HAP-1 (cell line): ENCODE data around the gene VTCN1.
A peak's percentile ranks its signal among the peaks of the same experiment; 100 is the strongest.

ENCODE experiments used
- DNase-seq, 2 experiments: peaks; one replicate each; pipeline ENCODE4 v3.0.0-alpha.2; 2016 to 2020; ENCODE audit warnings: low spot score in 2 of 2
- H3K27me3 ChIP-seq: fragments of 250-450 bp; sonication (Bioruptor Pico); 2 replicates; pipeline ENCODE4 v1.5.1; 2020; ENCODE audit warnings: low read depth, mild to moderate bottlenecking, moderate library complexity
- H3K36me3 ChIP-seq: fragments of 250-450 bp; sonication (Bioruptor Pico); replicated peaks from 2 replicates; pipeline ENCODE4 v1.5.1; 2020; ENCODE audit warnings: mild to moderate bottlenecking
- H3K4me1 ChIP-seq: fragments of 250-450 bp; sonication (Bioruptor Pico); 2 replicates; pipeline ENCODE4 v1.5.1; 2020; ENCODE audit warnings: mild to moderate bottlenecking
- H3K4me3 ChIP-seq: fragments of 250-450 bp; sonication (Bioruptor Pico); 2 replicates; pipeline ENCODE4 v1.5.1; 2020; ENCODE audit warnings: mild to moderate bottlenecking, moderate library complexity
- H3K9me3 ChIP-seq: fragments of 250-450 bp; sonication (Bioruptor Pico); 2 replicates; pipeline ENCODE4 v1.5.1; 2020; ENCODE audit warnings: mild to moderate bottlenecking, moderate library complexity
- in situ Hi-C: fragments of 300-500 bp; cut with MboI; formaldehyde crosslinking; loops from 3 replicates; pipeline ENCODE4 v1.14.3; 2020; ENCODE audit warnings: low sequenced_read_pairs, inconsistent platforms, mixed read lengths

VTCN1 gene

DNA sequence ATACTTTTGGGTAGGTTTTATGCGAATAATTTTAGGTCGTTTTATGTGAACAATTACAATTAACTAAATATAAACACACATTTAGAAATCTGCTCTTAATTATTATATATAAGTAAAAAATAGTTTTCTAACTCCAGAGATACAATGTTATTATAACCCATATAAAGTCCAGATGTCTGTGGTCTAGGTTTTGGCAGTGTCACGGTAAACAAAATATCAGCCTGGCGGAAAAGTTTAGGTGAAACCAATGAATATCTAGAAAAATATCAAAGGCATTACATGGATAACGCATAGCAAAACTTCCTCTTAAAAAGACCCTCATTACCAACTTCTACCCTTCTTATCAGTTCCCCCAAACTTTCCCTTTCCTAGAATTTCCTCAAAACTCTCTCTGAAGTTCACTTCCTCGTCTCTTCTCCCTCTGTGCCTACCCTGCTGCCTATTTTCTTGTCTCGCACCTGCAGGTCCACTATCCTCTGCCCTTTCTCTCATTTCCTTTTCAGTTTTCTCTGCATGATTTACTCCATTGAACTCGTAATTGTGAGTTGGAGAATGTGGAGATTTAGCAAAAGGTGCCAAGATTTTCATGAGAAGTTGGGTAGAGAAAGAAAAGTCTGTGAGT is 21.8 kb downstream of the VTCN1 start:
- Histone ChIP-seq H3K4me1 (no peaks in the 10 kb centered on the region), H3K27me3 (0 out of 2 replicates have a peak, but pooled peaks cover 4% of the 10 kb centered on the region), H3K36me3 (no peaks in the 10 kb centered on the region), H3K4me3 (no peak overlapping the region), H3K9me3 (no peaks in the 10 kb centered on the region)
- DNase-seq: no peak
- in situ Hi-C loops: no loop called here

DNA sequence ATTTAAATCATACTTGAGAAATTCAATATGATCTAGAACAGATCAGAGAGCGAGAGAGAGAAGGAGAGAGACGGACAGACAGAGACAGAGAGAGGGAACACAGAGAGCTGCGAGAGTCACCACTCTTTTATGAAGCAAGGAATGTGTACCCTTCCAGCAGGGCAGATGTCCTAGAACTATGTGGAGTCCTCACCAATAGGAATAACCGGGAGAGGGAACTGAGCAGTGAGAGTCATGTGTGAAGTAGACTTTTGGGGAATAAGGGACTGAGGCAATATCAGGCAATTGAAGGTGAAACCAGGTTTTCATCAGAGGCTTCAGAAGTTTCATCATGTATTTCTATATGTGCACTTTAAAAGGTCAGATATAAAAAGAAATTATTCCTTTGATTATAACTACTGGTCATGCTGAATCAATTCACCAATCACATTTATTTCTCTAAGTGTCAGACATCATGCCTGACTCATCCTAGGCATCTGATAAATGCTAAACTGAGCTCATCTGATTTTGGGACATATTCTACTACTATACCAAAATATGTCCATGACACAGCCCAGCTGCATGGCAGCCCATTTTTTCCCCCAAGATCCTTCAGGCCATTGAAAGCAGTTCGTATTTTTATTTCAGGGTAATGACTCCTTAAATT is 22.4 kb downstream of the VTCN1 start:
- Histone ChIP-seq H3K9me3 (no peaks in the 10 kb centered on the region), H3K36me3 (no peaks in the 10 kb centered on the region), H3K4me3 (no peak overlapping the region), H3K27me3 (0 out of 2 replicates have a peak, but pooled peaks cover 4% of the 10 kb centered on the region), H3K4me1 (no peaks in the 10 kb centered on the region)
- DNase-seq: no peak
- in situ Hi-C loops: no loop called here

DNA sequence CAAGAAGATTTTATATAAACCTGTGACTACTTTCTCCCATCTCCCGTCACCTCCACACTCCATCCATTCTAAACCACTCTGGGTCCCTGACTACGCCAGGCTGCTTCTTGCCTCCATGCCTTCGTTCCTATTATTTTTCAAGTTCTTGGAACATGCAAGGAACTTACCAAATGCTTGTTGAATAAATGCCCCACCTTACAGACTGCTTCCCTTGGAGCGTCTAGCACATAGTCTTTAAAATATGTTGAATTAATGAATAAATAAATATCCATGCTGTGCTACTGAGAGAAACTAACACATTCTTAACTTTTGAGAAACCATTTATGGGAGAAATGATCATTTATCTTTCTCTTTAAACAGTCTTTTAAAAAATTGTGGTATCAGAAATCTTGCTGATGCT is 27.6 kb downstream of the VTCN1 start:
- no peaks in the 10 kb centered on the region for H3K27me3 ChIP-seq
- peaks cover 12% of the 10 kb centered on the region for H3K4me1 ChIP-seq
- H3K9me3 ChIP-seq: no peaks in the 10 kb centered on the region
- DNase-seq: no peak
- H3K4me3 ChIP-seq: no peak overlapping the region
- in situ Hi-C loops: no loop called here
- H3K36me3 ChIP-seq: no peaks in the 10 kb centered on the region

DNA sequence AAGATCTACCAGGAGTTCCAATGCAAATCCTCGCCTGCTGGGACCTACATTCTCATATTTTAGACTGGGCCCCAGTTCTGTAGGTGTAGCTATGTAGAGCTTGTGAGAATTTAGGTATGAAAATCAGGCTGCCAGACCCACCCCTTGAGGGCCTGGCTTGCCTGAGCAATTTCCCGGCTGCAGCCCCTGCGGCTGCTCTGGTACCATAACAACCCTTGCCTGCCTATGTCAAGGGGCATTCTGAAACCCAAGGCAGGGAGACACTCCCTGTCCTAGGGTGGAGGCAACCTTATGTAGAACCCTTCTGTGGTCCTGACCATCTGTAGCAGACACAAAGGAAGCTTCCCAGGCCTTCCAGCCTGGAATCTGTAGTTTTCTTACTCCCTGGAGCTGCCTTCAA is 28.4 kb downstream of the VTCN1 start:
- DNase-seq: no peak
- no peak overlapping the region for H3K4me3 ChIP-seq
- in situ Hi-C loops: no loop called here
- no peaks in the 10 kb centered on the region for H3K36me3 ChIP-seq
- no peaks in the 10 kb centered on the region for H3K27me3 ChIP-seq
- H3K4me1 ChIP-seq: peaks cover 12% of the 10 kb centered on the region
- no peaks in the 10 kb centered on the region for H3K9me3 ChIP-seq

DNA sequence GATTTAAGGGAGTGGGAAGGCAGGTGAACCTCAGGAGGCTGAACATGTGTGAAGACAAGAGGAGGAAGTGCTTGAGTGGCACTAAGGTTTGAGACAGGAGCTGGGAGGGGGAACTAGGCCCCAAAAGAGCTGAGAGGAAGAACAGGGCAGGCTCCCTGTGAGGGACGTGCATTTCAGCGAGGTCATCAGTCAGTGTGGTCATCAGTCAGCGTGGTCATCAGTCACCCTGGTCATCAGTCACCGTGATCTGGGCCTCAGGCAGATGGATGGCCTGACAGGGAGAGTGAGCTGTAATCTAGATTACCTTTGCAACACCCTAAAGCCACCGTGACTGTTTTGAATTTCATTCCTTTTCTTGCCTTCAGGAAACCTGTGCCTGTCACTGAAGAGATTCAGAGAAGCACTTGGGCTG is 29.1 kb downstream of the VTCN1 start:
- in situ Hi-C loops: no loop called here
- Histone ChIP-seq H3K4me1 (peaks cover 12% of the 10 kb centered on the region), H3K9me3 (no peaks in the 10 kb centered on the region), H3K27me3 (no peaks in the 10 kb centered on the region), H3K4me3 (no peak overlapping the region), H3K36me3 (no peaks in the 10 kb centered on the region)
- no peak for DNase-seq

DNA sequence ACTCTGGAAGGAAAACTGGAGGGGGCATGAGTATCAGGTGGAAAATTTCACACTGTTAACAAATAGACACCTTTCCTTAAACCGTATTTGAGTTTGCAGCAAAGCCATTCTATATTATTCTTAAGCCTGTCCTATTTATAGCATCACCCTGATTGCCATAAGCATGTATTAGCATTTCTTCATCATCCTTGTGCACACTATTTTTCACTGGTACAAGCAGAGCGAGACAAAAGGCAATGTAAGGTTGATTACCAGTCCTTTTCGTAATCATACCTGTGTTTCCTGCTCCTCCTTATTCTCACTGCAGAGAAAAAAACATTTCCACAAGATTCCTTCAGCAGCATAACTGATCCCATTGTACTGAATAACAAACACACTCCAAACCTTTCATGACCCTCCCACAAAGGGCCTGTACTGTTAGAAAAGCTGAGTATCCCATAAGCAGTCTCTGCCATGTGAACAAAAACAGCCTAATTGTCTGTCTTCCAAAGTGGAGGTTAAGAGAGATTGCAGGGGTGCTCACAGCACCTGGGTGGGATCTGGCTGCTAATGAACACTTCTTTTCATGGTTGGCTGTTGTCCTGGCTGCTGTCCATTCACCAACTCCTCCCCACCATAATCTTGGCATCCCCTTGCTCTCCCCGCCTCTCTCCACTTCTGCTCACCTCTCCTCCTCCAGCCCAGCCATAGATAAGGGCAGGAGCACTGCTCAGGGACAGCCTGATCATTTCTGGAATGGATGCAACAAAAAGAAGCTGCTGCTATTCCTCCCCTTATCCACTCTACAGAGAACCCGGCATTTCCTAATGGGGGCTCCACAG is 30.4 kb downstream of the VTCN1 start:
- no peak for DNase-seq
- in situ Hi-C loops: no loop called here

DNA sequence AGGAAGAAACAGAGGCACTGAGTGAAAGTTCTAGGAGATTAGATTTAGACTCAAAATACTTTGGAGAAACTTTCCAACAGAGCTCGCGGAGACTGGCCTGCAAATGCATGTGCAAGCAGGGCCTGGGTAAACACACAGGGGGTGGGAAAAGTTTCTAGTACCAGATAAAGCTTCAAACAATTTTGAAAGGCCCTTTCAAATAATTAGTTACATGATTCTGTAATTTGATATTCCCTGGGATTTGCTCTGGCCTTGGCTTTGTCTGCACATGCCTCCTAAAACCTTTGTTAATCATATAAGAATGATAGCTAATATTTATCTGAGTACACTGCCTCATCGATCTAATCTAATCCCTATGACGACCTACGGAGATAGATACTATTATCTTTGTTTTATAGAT is 31.3 kb downstream of the VTCN1 start:
- peaks cover 12% of the 10 kb centered on the region for H3K4me1 ChIP-seq
- in situ Hi-C loops: no loop called here
- H3K27me3 ChIP-seq: no peaks in the 10 kb centered on the region
- peak in 1 of 2 experiments; percentile 11 for DNase-seq
- H3K4me3 ChIP-seq: no peak overlapping the region
- no peaks in the 10 kb centered on the region for H3K9me3 ChIP-seq
- H3K36me3 ChIP-seq: no peaks in the 10 kb centered on the region

More for the DNA sequence above, 30.4 kb downstream of the VTCN1 start:
- H3K9me3 ChIP-seq: no peaks in the 10 kb centered on the region
- peaks cover 12% of the 10 kb centered on the region for H3K4me1 ChIP-seq
- H3K36me3 ChIP-seq: no peaks in the 10 kb centered on the region
- no peak overlapping the region for H3K4me3 ChIP-seq
- H3K27me3 ChIP-seq: no peaks in the 10 kb centered on the region

DNA sequence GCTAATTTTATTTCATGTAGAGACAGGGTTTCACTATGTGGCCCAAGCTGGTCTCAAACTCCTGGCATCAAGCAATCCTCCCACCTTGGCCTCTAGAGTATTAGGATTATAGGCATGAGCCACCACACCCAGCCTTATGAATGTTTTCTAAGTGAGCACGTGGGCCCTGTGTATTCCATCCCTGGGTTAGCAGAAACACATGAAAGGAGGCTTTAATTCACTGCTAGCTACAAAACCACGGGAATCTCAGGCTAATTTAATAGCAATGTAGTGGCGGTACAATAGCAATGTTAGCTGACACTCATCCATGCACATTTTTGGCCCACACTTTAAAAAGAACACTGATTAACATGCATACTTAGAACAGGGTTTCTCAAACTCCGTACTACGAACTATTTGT is 32.0 kb downstream of the VTCN1 start:
- Histone ChIP-seq H3K36me3 (no peaks in the 10 kb centered on the region), H3K9me3 (no peaks in the 10 kb centered on the region), H3K4me1 (peaks cover 12% of the 10 kb centered on the region), H3K27me3 (no peaks in the 10 kb centered on the region), H3K4me3 (no peak overlapping the region)
- no peak for DNase-seq
- in situ Hi-C loops: no loop called here

DNA sequence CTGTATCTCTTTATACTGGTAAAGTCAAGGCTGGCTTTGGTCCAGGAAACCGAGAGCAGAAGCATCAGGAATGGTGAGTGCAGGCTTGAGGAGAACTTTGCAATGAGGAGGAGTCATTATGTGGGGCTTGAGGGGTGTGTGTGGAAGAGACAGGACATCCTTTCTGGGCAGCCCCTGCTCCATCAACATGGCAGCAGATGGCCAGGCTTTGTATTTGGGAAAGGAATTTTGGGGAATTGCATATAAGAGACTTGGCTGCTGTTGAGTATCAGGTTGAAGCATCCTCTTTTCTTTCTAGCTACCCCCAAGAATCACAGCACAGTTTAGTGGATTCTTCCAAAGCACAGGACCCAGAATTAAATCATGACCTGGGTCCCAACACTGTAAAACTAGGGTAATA is 33.4 kb downstream of the VTCN1 start:
- in situ Hi-C loops: no loop called here
- H3K4me1 ChIP-seq: peaks cover 12% of the 10 kb centered on the region
- H3K27me3 ChIP-seq: no peaks in the 10 kb centered on the region
- H3K4me3 ChIP-seq: no peak overlapping the region
- no peak for DNase-seq
- no peaks in the 10 kb centered on the region for H3K36me3 ChIP-seq
- H3K9me3 ChIP-seq: no peaks in the 10 kb centered on the region

DNA sequence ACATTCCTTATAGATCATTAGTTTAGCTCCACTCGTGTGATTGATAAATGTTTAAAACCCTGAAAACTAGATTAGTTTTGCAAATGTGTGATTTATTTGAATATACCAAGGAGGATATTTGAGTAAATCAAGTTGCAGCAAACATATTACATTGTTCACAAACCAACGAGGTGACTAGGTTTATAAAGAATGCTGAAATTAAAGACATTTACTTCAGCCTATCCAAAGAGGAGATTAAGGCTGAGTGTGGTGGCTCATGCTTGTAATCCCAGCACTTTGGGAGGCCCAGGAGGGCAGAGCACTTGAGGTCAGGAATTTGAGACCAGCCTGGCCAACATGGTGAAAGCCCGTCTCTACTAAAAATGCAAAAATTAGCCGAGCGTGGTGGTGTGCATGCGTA is 34.1 kb downstream of the VTCN1 start:
- no peak for DNase-seq
- in situ Hi-C loops: no loop called here
- no peaks in the 10 kb centered on the region for H3K27me3 ChIP-seq
- peaks cover 12% of the 10 kb centered on the region for H3K4me1 ChIP-seq
- H3K36me3 ChIP-seq: no peaks in the 10 kb centered on the region
- no peak overlapping the region for H3K4me3 ChIP-seq
- H3K9me3 ChIP-seq: no peaks in the 10 kb centered on the region

DNA sequence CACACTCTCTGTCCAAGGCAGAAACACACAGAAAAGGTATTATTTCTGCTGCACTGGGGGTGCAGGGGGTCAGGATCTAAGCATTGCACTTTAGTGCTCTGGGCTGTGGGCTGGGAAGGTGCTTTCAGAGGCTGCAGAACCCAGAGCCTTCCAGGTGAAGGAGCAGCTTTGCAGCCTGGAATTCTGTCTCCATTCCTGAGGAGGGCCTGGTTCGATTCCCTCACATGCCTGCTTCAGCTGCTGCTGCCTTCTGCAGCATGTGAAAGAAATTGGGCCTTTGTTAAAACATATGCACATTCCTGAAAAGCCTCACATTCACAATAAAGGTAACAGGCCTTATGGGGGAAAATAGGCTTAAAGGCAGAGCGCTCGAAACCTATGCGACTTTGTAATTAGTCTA is 35.9 kb downstream of the VTCN1 start:
- in situ Hi-C loops: no loop called here
- DNase-seq: no peak
- Histone ChIP-seq H3K9me3 (no peaks in the 10 kb centered on the region), H3K4me3 (no peak overlapping the region), H3K27me3 (no peaks in the 10 kb centered on the region), H3K36me3 (no peaks in the 10 kb centered on the region), H3K4me1 (peaks cover 9% of the 10 kb centered on the region)

DNA sequence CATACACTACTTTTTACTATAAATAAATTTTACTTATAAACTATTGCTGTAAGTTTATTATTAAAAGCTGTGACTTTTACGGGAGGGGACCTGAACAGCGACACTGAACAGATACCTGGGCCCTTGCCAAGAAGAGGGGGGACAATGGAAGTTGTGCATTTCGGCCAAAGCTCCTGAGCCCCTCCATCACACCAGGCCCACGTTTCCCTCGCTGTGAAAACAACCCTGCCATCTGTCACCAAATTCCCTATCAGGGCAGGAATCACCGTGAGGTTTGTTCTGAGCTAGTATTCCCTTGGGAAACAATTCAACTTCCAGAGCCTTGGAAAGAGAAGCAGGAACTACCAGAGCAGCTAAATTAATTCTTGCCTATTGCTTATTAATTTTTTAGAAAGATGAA is 37.0 kb downstream of the VTCN1 start:
- Histone ChIP-seq H3K4me1 (no peaks in the 10 kb centered on the region), H3K4me3 (no peak overlapping the region), H3K27me3 (no peaks in the 10 kb centered on the region), H3K36me3 (no peaks in the 10 kb centered on the region), H3K9me3 (no peaks in the 10 kb centered on the region)
- DNase-seq: no peak
- in situ Hi-C loops: no loop called here

DNA sequence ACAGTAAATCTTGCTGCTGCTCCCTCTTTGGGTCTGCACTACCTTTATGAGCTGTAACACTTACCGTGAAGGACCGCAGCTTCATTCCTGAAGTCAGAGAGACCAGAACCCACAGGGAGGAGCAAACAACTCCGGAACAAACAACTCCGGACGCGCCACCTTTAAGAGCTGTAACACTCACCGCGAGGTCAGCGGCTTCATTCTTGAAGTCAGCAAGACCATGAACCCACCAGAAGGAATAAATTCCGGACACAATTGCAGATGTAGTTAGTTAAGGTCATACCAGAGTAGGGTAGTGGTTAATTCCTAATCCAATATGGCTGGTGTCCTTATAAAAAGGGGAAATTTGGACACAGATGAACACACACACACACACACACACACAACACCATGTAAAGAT is 37.7 kb downstream of the VTCN1 start:
- Histone ChIP-seq H3K4me1 (no peaks in the 10 kb centered on the region), H3K9me3 (no peaks in the 10 kb centered on the region), H3K27me3 (no peaks in the 10 kb centered on the region), H3K36me3 (no peaks in the 10 kb centered on the region), H3K4me3 (no peak overlapping the region)
- DNase-seq: no peak
- in situ Hi-C loops: no loop called here

DNA sequence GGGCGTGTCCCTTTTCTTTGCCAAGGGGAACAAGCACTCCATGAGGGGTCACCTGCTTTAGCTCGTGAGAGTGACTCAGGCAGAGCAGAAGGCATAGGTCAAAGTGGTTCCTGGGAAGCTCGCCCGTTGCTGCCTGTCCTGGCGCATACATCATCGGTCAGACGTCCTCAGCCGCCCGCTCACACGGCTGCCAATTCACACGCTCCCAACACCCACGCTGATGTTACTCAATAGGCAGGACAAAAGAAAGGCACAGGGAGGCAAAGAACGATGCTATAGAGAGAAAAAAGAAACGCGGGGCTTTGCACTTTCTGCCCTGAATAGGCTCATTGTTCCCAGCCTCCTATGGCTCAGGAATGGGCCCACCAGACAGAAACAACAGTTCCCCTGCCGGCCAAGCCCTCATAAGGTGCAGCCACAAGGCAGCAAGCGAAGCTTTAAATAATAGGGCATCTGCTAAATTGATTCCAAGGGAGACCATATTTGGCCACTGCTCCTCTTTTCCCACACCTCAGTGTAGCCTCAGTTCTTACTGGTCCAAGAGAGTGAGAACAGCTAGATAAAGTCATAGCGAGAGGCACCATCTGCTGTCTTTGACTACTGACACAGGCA is 38.7 kb downstream of the VTCN1 start:
- Histone ChIP-seq H3K27me3 (no peaks in the 10 kb centered on the region), H3K36me3 (no peaks in the 10 kb centered on the region), H3K4me1 (no peaks in the 10 kb centered on the region), H3K4me3 (no peak overlapping the region), H3K9me3 (no peaks in the 10 kb centered on the region)
- in situ Hi-C loops: no loop called here
- peak; percentile 22 to 27 for DNase-seq
